HEK293 (cell line): ENCODE results near the gene DNAI1.
A peak's percentile ranks its signal among the peaks of the same experiment; 100 is the strongest.

Source experiments
- CTCF ChIA-PET: fragments of 350-600 bp; formaldehyde crosslinking; extraction: SDS; loops from one replicate; lab custom pipeline; 2021; ENCODE audit warnings: antibody characterized with exemption; lab: Yijun Ruan, JAX
- POLR2A ChIA-PET: fragments of 300-600 bp; formaldehyde crosslinking; extraction: SDS; loops from one replicate; lab custom pipeline; 2020; ENCODE audit warnings: antibody characterized with exemption, inconsistent platforms; lab: Yijun Ruan, JAX
- H3K27ac ChIP-seq: fragments of 200-500 bp; sonication (Bioruptor generic); 2 replicates; pipeline ENCODE4 v1.5.1; 2014; ENCODE audit warnings: low read depth, low read length, control low read depth, inconsistent platforms; ENCODE audit errors: extremely low read depth
- H3K36me3 ChIP-seq, 2 experiments: fragments of 200-500 bp in 1 of 2; sonication (Bioruptor generic) in 1 of 2; 1 replicate in 1 of 2; 2 replicates in 1 of 2; pipeline ENCODE4 v1.5.1; 2014 to 2017; ENCODE audit warnings: inconsistent platforms in 2 of 2, low read length in 2 of 2; ENCODE audit not compliant: control insufficient read depth in 2 of 2, insufficient read depth in 1 of 2
- H3K4me1 ChIP-seq: fragments of 200-500 bp; sonication (Bioruptor generic); 2 replicates; pipeline ENCODE4 v1.5.1; 2014; ENCODE audit warnings: mild to moderate bottlenecking, low read length, inconsistent platforms; ENCODE audit not compliant: control insufficient read depth, insufficient read depth
- H3K4me3 ChIP-seq: 2 replicates; pipeline ENCODE4 v1.5.1; 2011; ENCODE audit warnings: low read depth, mild to moderate bottlenecking, control low read depth, low read length, moderate library complexity
- H3K9me3 ChIP-seq: fragments of 200-500 bp; sonication (Bioruptor generic); 2 replicates; pipeline ENCODE4 v1.5.1; 2014; ENCODE audit warnings: low read depth, low read length, inconsistent platforms; ENCODE audit not compliant: control insufficient read depth, insufficient read depth
- BCL11A ChIP-seq: fragments of 450-650 bp; formaldehyde crosslinking; IDR thresholded peaks from 2 replicates; pipeline ENCODE4 v1.5.1; 2016; ENCODE audit warnings: low read depth, missing biosample characterization, missing genetic modification characterization
- BCL11B ChIP-seq: fragments of 450-650 bp; formaldehyde crosslinking; IDR thresholded peaks from 2 replicates; pipeline ENCODE4 v1.5.1; 2016; ENCODE audit warnings: low read depth, missing biosample characterization, missing genetic modification characterization
- GLIS1 ChIP-seq: fragments of 450-650 bp; formaldehyde crosslinking; IDR thresholded peaks from 2 replicates; pipeline ENCODE4 v1.5.1; 2016; ENCODE audit warnings: missing biosample characterization, missing genetic modification characterization
- GLIS2 ChIP-seq: fragments of 450-650 bp; formaldehyde crosslinking; IDR thresholded peaks from 2 replicates; pipeline ENCODE4 v1.5.1; 2016; ENCODE audit warnings: missing biosample characterization, missing genetic modification characterization
- IKZF3 ChIP-seq: fragments of 450-650 bp; IDR thresholded peaks from 2 replicates; pipeline ENCODE4 v1.5.0; 2018; ENCODE audit warnings: missing biosample characterization, mild to moderate bottlenecking, missing genetic modification characterization, moderate library complexity
- KLF9 ChIP-seq: fragments of 450-650 bp; formaldehyde crosslinking; IDR thresholded peaks from 2 replicates; pipeline ENCODE4 v1.5.1; 2016; ENCODE audit warnings: missing biosample characterization, missing genetic modification characterization, low read depth
- SCRT1 ChIP-seq: fragments of 450-650 bp; formaldehyde crosslinking; IDR thresholded peaks from 2 replicates; pipeline ENCODE4 v1.5.1; 2016; ENCODE audit warnings: missing biosample characterization, missing genetic modification characterization, borderline replicate concordance
- SETDB1 ChIP-seq: IDR thresholded peaks from one replicate; pipeline ENCODE4 v1.6.1; 2017; ENCODE audit warnings: mild to moderate bottlenecking, low read length, moderate library complexity, mixed read lengths; ENCODE audit not compliant: insufficient read length
- SP2 ChIP-seq: fragments of 450-650 bp; formaldehyde crosslinking; IDR thresholded peaks from 2 replicates; pipeline ENCODE4 v1.5.1; 2016; ENCODE audit warnings: missing biosample characterization, missing genetic modification characterization
- ZBTB20 ChIP-seq: fragments of 450-650 bp; formaldehyde crosslinking; IDR thresholded peaks from 2 replicates; pipeline ENCODE4 v1.5.1; 2016; ENCODE audit warnings: missing biosample characterization, missing genetic modification characterization
- ZBTB8A ChIP-seq: fragments of 450-650 bp; formaldehyde crosslinking; IDR thresholded peaks from 2 replicates; pipeline ENCODE4 v1.5.1; 2016; ENCODE audit warnings: missing biosample characterization, missing genetic modification characterization
- ZFP69B ChIP-seq: fragments of 450-650 bp; formaldehyde crosslinking; IDR thresholded peaks from 2 replicates; pipeline ENCODE4 v1.5.1; 2016; ENCODE audit warnings: missing biosample characterization, missing genetic modification characterization
- ZIC2 ChIP-seq: fragments of 450-650 bp; formaldehyde crosslinking; IDR thresholded peaks from 2 replicates; pipeline ENCODE4 v1.5.1; 2016; ENCODE audit warnings: missing biosample characterization, missing genetic modification characterization
- ZNF121 ChIP-seq: fragments of 450-650 bp; formaldehyde crosslinking; IDR thresholded peaks from 2 replicates; pipeline ENCODE4 v1.5.1; 2016; ENCODE audit warnings: missing biosample characterization, missing genetic modification characterization
- ZNF146 ChIP-seq: fragments of 450-650 bp; formaldehyde crosslinking; IDR thresholded peaks from 2 replicates; pipeline ENCODE4 v1.5.1; 2016; ENCODE audit warnings: missing biosample characterization, missing genetic modification characterization
- ZNF16 ChIP-seq: fragments of 450-650 bp; formaldehyde crosslinking; IDR thresholded peaks from 2 replicates; pipeline ENCODE4 v1.5.1; 2016; ENCODE audit warnings: low read depth, missing biosample characterization, missing genetic modification characterization
- ZNF174 ChIP-seq: fragments of 450-650 bp; formaldehyde crosslinking; IDR thresholded peaks from 2 replicates; pipeline ENCODE4 v1.5.0; 2017; ENCODE audit warnings: missing biosample characterization, mild to moderate bottlenecking, missing genetic modification characterization
- ZNF19 ChIP-seq: fragments of 450-650 bp; formaldehyde crosslinking; IDR thresholded peaks from 2 replicates; pipeline ENCODE4; 2016; ENCODE audit warnings: missing biosample characterization, missing genetic modification characterization, low read depth
- ZNF2 ChIP-seq: fragments of 450-650 bp; formaldehyde crosslinking; IDR thresholded peaks from 2 replicates; pipeline ENCODE4 v1.5.1; 2016; ENCODE audit warnings: missing biosample characterization, missing genetic modification characterization
- ZNF202 ChIP-seq: fragments of 450-650 bp; formaldehyde crosslinking; IDR thresholded peaks from 2 replicates; pipeline ENCODE4 v1.5.1; 2016; ENCODE audit warnings: missing biosample characterization, missing genetic modification characterization, borderline replicate concordance
- ZNF24 ChIP-seq: fragments of 450-650 bp; formaldehyde crosslinking; IDR thresholded peaks from 2 replicates; pipeline ENCODE4 v1.5.1; 2016; ENCODE audit warnings: missing biosample characterization, missing genetic modification characterization
- ZNF248 ChIP-seq: fragments of 450-650 bp; formaldehyde crosslinking; IDR thresholded peaks from 2 replicates; pipeline ENCODE4 v1.5.1; 2017; ENCODE audit warnings: missing biosample characterization, missing genetic modification characterization
- ZNF366 ChIP-seq: fragments of 450-650 bp; formaldehyde crosslinking; conservative IDR thresholded peaks from 2 replicates; pipeline ENCODE4 v1.5.1; 2016; ENCODE audit warnings: missing biosample characterization, missing genetic modification characterization
- ZNF391 ChIP-seq: fragments of 450-650 bp; formaldehyde crosslinking; IDR thresholded peaks from 2 replicates; pipeline ENCODE4 v1.5.1; 2016; ENCODE audit warnings: low read depth, missing biosample characterization, missing genetic modification characterization, borderline replicate concordance
- ZNF423 ChIP-seq: fragments of 450-650 bp; formaldehyde crosslinking; IDR thresholded peaks from 2 replicates; pipeline ENCODE4 v1.5.1; 2016; ENCODE audit warnings: missing biosample characterization, missing genetic modification characterization
- ZNF600 ChIP-seq: fragments of 450-650 bp; formaldehyde crosslinking; IDR thresholded peaks from 2 replicates; pipeline ENCODE4 v1.5.1; 2016; ENCODE audit warnings: missing biosample characterization, missing genetic modification characterization
- ZNF664 ChIP-seq: fragments of 450-650 bp; formaldehyde crosslinking; IDR thresholded peaks from 2 replicates; pipeline ENCODE4 v1.5.1; 2016; ENCODE audit warnings: missing biosample characterization, missing genetic modification characterization
- ZNF777 ChIP-seq: fragments of 450-650 bp; formaldehyde crosslinking; IDR thresholded peaks from 2 replicates; pipeline ENCODE4 v1.5.1; 2017; ENCODE audit warnings: missing biosample characterization, missing genetic modification characterization, borderline replicate concordance
- ZNF830 ChIP-seq: fragments of 450-650 bp; IDR thresholded peaks from 2 replicates; pipeline ENCODE4 v1.5.0; 2018; ENCODE audit warnings: missing biosample characterization, missing genetic modification characterization, low read depth, mild to moderate bottlenecking, moderate library complexity
- TF ChIP-seq, protein P1 (sequence below): fragments of 450-650 bp; formaldehyde crosslinking; IDR thresholded peaks from 2 replicates; pipeline ENCODE4 v1.5.1; 2016; ENCODE audit warnings: missing biosample characterization, missing genetic modification characterization
- TF ChIP-seq, protein P2 (sequence below): fragments of 450-650 bp; formaldehyde crosslinking; IDR thresholded peaks from 2 replicates; pipeline ENCODE4 v1.5.1; 2016; ENCODE audit warnings: missing biosample characterization, missing genetic modification characterization
- TF ChIP-seq, protein P3 (sequence below): fragments of 450-650 bp; formaldehyde crosslinking; conservative IDR thresholded peaks from 2 replicates; pipeline ENCODE4 v1.5.1; 2016; ENCODE audit warnings: low read depth, missing biosample characterization, missing genetic modification characterization

The DNAI1 gene

DNA sequence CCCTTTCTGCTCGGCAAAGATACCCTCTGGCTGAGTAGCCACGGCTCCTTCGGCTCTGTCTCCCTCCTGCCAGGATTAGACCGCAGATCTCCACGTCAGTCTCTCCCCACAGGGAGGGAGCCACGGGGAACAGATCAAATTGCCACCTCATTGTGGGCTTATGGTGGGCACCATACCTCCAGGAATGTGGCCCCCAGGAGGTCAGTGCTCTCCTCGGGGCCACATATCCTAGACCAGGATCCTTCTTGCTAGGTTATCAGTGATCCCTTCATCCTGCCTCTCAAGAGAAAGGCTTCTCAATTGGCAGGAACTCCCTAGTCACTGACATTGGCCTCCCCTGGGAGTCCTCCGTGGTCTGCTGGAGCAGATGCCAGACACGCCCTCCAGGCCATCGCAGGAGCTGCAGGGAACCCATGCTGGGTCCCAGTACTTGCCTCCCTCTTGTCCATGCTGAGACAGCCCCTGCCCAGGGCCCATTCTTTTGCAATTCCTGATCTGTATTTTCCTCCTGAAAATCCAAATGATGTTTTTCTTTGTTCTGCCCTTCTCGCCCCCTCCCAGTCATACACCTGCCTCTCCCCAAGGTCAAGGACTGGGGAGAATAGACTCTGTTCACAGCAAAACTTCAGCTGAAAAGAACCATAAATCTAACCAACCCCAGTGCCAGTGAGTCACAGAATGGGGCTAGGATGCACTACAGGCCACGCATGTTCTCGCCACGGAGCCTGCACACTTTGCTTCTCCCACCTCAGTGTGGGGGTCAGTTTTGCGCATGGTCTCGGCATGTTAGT, 95.8 kb downstream of the DNAI1 start:
- Histone ChIP-seq H3K27ac (no peak overlapping the region), H3K4me1 (peaks cover 3% of the 10 kb centered on the region; the same call in 1 of the 2 replicates), H3K4me3 (no peak overlapping the region), H3K36me3 (no peaks in the 10 kb centered on the region), H3K9me3 (no peaks in the 10 kb centered on the region)
- CTCF ChIA-PET: interaction anchor here (0.7 to 6.5 kb wide), 4 partner anchors 22 to 80 kb away, joined by 4 to 49 read pairs (median 7); no protein-coding TSS in a partner anchor
- POLR2A ChIA-PET: no interaction called here
- TF ChIP-seq SP2 (tag by site-specific recombination) (peak; percentile 11; the same call in 1 of the 2 replicates), ZNF24 (tag by site-specific recombination) (no peak), ZNF202 (tag by site-specific recombination) (no peak), ZNF423 (tag by site-specific recombination) (peak; percentile 67; the same call in 1 of the 2 replicates), ZNF600 (0 out of 2 replicates have a peak, but pooled peaks have one; percentile 29), ZNF248 (no peak), BCL11A (tag by site-specific recombination) (no peak), ZNF16 (tag by site-specific recombination) (no peak), KLF9 (tag by site-specific recombination) (peak; percentile 44; the same call in 1 of the 2 replicates), ZNF2 (tag by site-specific recombination) (no peak), ZNF19 (tag by site-specific recombination) (no peak), ZNF777 (tag by site-specific recombination) (no peak), ZNF121 (tag by site-specific recombination) (no peak), GLIS1 (tag by site-specific recombination) (peak; percentile 87), ZNF146 (tag by site-specific recombination) (no peak), SETDB1 (no peak), ZFP69B (no peak), ZNF174 (tag by site-specific recombination) (no peak), ZIC2 (peak; percentile 97), GLIS2 (tag by site-specific recombination) (peak; percentile 66; the same call in 1 of the 2 replicates), SCRT1 (no peak), ZNF366 (tag by site-specific recombination) (peak; percentile 68), ZNF830 (tag by site-specific recombination) (no peak), ZBTB8A (peak; percentile 95), ZBTB20 (tag by site-specific recombination) (peak; percentile 84), BCL11B (no peak), ZNF664 (tag by site-specific recombination) (no peak), IKZF3 (tag by site-specific recombination) (peak; percentile 47; the same call in 1 of the 2 replicates), ZNF391 (no peak)
- TF ChIP-seq, protein P1, sequence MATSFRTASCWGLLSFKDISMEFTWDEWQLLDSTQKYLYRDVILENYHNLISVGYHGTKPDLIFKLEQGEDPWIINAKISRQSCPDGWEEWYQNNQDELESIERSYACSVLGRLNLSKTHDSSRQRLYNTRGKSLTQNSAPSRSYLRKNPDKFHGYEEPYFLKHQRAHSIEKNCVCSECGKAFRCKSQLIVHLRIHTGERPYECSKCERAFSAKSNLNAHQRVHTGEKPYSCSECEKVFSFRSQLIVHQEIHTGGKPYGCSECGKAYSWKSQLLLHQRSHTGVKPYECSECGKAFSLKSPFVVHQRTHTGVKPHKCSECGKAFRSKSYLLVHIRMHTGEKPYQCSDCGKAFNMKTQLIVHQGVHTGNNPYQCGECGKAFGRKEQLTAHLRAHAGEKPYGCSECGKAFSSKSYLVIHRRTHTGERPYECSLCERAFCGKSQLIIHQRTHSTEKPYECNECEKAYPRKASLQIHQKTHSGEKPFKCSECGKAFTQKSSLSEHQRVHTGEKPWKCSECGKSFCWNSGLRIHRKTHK (tag by site-specific recombination): no peak
- TF ChIP-seq, protein P2, sequence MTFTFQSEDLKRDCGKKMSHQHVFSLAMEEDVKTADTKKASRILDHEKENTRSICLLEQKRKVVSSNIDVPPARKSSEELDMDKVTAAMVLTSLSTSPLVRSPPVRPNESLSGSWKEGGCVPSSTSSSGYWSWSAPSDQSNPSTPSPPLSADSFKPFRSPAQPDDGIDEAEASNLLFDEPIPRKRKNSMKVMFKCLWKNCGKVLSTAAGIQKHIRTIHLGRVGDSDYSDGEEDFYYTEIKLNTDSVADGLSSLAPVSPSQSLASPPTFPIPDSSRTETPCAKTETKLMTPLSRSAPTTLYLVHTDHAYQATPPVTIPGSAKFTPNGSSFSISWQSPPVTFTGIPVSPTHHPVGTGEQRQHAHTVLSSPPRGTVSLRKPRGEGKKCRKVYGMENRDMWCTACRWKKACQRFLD (tag by site-specific recombination): no peak
- TF ChIP-seq, protein P3, sequence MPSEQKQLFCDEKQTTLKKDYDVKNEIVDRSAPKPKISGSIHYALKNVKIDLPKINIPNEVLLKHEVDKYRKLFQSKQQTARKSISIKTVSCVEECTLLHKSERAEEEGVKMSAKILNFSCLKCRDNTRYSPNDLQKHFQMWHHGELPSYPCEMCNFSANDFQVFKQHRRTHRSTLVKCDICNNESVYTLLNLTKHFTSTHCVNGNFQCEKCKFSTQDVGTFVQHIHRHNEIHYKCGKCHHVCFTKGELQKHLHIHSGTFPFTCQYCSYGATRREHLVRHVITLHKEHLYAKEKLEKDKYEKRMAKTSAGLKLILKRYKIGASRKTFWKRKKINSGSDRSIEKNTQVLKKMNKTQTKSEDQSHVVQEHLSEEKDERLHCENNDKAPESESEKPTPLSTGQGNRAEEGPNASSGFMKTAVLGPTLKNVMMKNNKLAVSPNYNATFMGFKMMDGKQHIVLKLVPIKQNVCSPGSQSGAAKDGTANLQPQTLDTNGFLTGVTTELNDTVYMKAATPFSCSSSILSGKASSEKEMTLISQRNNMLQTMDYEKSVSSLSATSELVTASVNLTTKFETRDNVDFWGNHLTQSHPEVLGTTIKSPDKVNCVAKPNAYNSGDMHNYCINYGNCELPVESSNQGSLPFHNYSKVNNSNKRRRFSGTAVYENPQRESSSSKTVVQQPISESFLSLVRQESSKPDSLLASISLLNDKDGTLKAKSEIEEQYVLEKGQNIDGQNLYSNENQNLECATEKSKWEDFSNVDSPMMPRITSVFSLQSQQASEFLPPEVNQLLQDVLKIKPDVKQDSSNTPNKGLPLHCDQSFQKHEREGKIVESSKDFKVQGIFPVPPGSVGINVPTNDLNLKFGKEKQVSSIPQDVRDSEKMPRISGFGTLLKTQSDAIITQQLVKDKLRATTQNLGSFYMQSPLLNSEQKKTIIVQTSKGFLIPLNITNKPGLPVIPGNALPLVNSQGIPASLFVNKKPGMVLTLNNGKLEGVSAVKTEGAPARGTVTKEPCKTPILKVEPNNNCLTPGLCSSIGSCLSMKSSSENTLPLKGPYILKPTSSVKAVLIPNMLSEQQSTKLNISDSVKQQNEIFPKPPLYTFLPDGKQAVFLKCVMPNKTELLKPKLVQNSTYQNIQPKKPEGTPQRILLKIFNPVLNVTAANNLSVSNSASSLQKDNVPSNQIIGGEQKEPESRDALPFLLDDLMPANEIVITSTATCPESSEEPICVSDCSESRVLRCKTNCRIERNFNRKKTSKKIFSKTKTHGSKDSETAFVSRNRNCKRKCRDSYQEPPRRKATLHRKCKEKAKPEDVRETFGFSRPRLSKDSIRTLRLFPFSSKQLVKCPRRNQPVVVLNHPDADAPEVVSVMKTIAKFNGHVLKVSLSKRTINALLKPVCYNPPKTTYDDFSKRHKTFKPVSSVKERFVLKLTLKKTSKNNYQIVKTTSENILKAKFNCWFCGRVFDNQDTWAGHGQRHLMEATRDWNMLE (tag by site-specific recombination): no peak
